ENCODE measurements around the gene LMOD1.

Gene LMOD1

GRCh38 chr1:201851949-201852348 lies 94.4 kb downstream of the LMOD1 start:
- in situ Hi-C loops (cut with HindIII; ENCODE audit: low pct_ligation_motif_present, low sequenced_read_pairs): no loop called here
- TF ChIP-seq CTCF (IDR thresholded peaks at IDR 0.05; ENCODE audit: low read depth, low read length, missing control alignments): no peak
- Histone ChIP-seq H3K4me3 (ENCODE audit: low read depth, low read length) (no peak overlapping the region), H3K27ac (no peak overlapping the region), H3K27me3 (replicated peaks) (no peaks in the 10 kb centered on the region), H3K36me3 (replicated peaks) (peaks cover 44% of the 10 kb centered on the region)
- no peak for DNase-seq

GRCh38 chr1:201850053-201850397 lies 96.3 kb downstream of the LMOD1 start:
- H3K4me3 ChIP-seq (ENCODE audit: low read depth, low read length): no peak overlapping the region
- TF ChIP-seq CTCF (IDR thresholded peaks at IDR 0.05; ENCODE audit: low read depth, low read length, missing control alignments): no peak
- H3K36me3 ChIP-seq (replicated peaks): peaks cover 30% of the 10 kb centered on the region
- peak overlapping the region; percentile 57 for H3K27ac ChIP-seq
- peak; percentile 81 for DNase-seq
- no peaks in the 10 kb centered on the region for H3K27me3 ChIP-seq (replicated peaks)
- in situ Hi-C loops (cut with HindIII; ENCODE audit: low pct_ligation_motif_present, low sequenced_read_pairs): no loop called here

GRCh38 chr1:201849372-201850052 lies 96.8 kb downstream of the LMOD1 start:
- H3K4me3 ChIP-seq (ENCODE audit: low read depth, low read length): no peak overlapping the region
- H3K36me3 ChIP-seq (replicated peaks): peaks cover 27% of the 10 kb centered on the region
- no peak for DNase-seq
- no peaks in the 10 kb centered on the region for H3K27me3 ChIP-seq (replicated peaks)
- H3K27ac ChIP-seq: peak overlapping the region; percentile 57
- in situ Hi-C loops (cut with HindIII; ENCODE audit: low pct_ligation_motif_present, low sequenced_read_pairs): no loop called here
- TF ChIP-seq CTCF (IDR thresholded peaks at IDR 0.05; ENCODE audit: low read depth, low read length, missing control alignments): no peak

- H3K36me3 ChIP-seq (replicated peaks): peaks cover 17% of the 10 kb centered on the region
- TF ChIP-seq CTCF (IDR thresholded peaks at IDR 0.05; ENCODE audit: low read depth, low read length, missing control alignments): no peak
- no peak overlapping the region for H3K27ac ChIP-seq
- H3K27me3 ChIP-seq (replicated peaks): no peaks in the 10 kb centered on the region
- no peak overlapping the region for H3K4me3 ChIP-seq (ENCODE audit: low read depth, low read length)
- DNase-seq: no peak
- in situ Hi-C loops (cut with HindIII; ENCODE audit: low pct_ligation_motif_present, low sequenced_read_pairs): no loop called here
Observed at GRCh38 chr1:201848230-201848629, 98.1 kb downstream of the LMOD1 start.

- H3K4me3 ChIP-seq (ENCODE audit: low read depth, low read length): no peak overlapping the region
- peaks cover 6% of the 10 kb centered on the region for H3K36me3 ChIP-seq (replicated peaks)
- TF ChIP-seq CTCF (IDR thresholded peaks at IDR 0.05; ENCODE audit: low read depth, low read length, missing control alignments): no peak
- in situ Hi-C loops (cut with HindIII; ENCODE audit: low pct_ligation_motif_present, low sequenced_read_pairs): no loop called here
- H3K27ac ChIP-seq: no peak overlapping the region
- no peak for DNase-seq
- H3K27me3 ChIP-seq (replicated peaks): no peaks in the 10 kb centered on the region
Observed at GRCh38 chr1:201847150-201847549, 99.2 kb downstream of the LMOD1 start.
